GM19035 (cell line): ENCODE data around the gene KCNK10.

Experiments
- ATAC-seq: cut with Tn5 transposase; IDR thresholded peaks from one replicate; pipeline ENCODE4 v1.9.1; 2021; ENCODE audit not compliant: unreplicated experiment

The KCNK10 gene

GRCh38 chr14:88321692-88322503 lies 1.2 kb downstream of the KCNK10 start:
- no peak for ATAC-seq

- no peak for ATAC-seq
These were observed 4.7 kb downstream of the KCNK10 start for GRCh38 chr14:88318406-88318805.

- ATAC-seq, result no peak
These were observed 6.5 kb downstream of the KCNK10 start for GRCh38 chr14:88316521-88316920.

- ATAC-seq, result no peak
These were observed 10.8 kb downstream of the KCNK10 start for GRCh38 chr14:88312257-88312656.

- ATAC-seq, result no peak
These were observed 11.3 kb downstream of the KCNK10 start for GRCh38 chr14:88311780-88312179.

- no peak for ATAC-seq
These were observed 12.6 kb downstream of the KCNK10 start for GRCh38 chr14:88310449-88310848.

GRCh38 chr14:88310021-88310420 lies 13.0 kb downstream of the KCNK10 start:
- no peak for ATAC-seq

GRCh38 chr14:88305528-88306322 lies 17.3 kb downstream of the KCNK10 start:
- ATAC-seq, result no peak

- no peak for ATAC-seq
These were observed 20.0 kb downstream of the KCNK10 start for GRCh38 chr14:88303041-88303440.

- no peak for ATAC-seq
These were observed 21.7 kb downstream of the KCNK10 start for GRCh38 chr14:88301381-88301780.

- no peak for ATAC-seq
These were observed 22.3 kb downstream of the KCNK10 start for GRCh38 chr14:88300817-88301216.

- ATAC-seq, result no peak
These were observed 23.1 kb downstream of the KCNK10 start for GRCh38 chr14:88299865-88300530.

GRCh38 chr14:88297306-88297705 lies 25.8 kb downstream of the KCNK10 start:
- ATAC-seq, result no peak

- ATAC-seq, result no peak
These were observed 26.7 kb downstream of the KCNK10 start for GRCh38 chr14:88296351-88296750.

GRCh38 chr14:88289996-88290395 lies 33.1 kb downstream of the KCNK10 start:
- no peak for ATAC-seq

- ATAC-seq, result no peak
These were observed 33.8 kb downstream of the KCNK10 start for GRCh38 chr14:88289234-88289633.

GRCh38 chr14:88286309-88286708 lies 36.8 kb downstream of the KCNK10 start:
- ATAC-seq, result no peak

GRCh38 chr14:88281447-88281846 lies 41.6 kb downstream of the KCNK10 start:
- ATAC-seq, result no peak

- no peak for ATAC-seq
These were observed 46.0 kb downstream of the KCNK10 start for GRCh38 chr14:88276923-88277596.

GRCh38 chr14:88272390-88273269 lies 50.4 kb downstream of the KCNK10 start:
- no peak for ATAC-seq
